ENCODE measurements around the gene GMCL2.

The GMCL2 gene

DNA sequence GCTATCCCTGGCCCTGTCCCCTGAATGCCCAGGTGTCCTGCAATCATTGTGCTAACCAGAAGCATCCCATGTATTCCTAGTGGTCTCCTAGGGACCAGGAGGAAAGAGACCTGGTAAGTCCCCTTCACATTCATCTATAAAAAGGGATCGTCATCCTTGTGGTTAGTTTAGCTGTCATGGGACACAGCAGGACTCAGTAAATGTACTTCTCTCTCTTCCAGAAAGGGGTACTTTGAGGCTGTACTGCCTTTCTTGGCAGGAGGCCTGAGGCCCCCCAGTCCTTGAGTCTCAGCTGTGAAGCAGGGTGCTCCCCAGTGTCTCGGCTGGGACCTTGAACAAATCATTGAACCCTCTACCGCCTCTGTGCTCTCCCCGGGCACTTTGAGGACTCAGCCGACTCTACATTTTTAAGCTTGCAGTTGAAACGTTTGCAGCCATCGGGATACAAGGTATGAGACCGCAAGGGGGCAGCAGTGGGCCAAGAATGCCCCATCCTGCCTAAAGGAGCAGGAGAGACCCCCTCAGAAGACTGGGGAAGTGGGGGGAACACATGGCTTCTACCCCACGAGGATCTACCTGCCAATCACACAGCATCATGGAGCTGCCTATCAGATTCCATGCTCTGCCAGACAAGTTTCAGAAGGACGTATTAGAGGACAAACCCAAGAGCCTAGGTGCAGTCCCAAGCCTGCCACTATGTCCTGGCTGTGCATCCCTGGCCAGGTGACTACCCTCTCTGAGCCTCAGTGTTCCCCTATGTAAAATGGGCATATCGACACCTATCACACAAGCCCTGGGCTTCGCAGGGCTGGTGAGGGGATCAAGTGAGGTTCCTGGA lies 47.8 kb upstream of the GMCL2 start:
- H3K9me3 ChIP-seq (ENCODE audit: insufficient read depth, low read depth, low read length), result no peaks in the 10 kb centered on the region
- no peak overlapping the region for H3K18ac ChIP-seq (ENCODE audit: low read length)
- H4K12ac ChIP-seq (ENCODE audit: low read depth, low read length), result no peak overlapping the region
- H3K23ac ChIP-seq (ENCODE audit: low read length), result no peak overlapping the region
- no peak overlapping the region for H3K14ac ChIP-seq (ENCODE audit: low read length)
- no peak overlapping the region for H2AK5ac ChIP-seq (ENCODE audit: low read length)
- H3K4me1 ChIP-seq (ENCODE audit: control insufficient read depth in 1 of 2, insufficient read depth in 2 of 2, low read length in 2 of 2), result peaks cover 11 to 13% of the 10 kb centered on the region in 2 experiments
- H3K4me2 ChIP-seq (ENCODE audit: low read length), result no peak overlapping the region
- no peak overlapping the region for H3K4me3 ChIP-seq (ENCODE audit: low read depth, low read length)
- no peak overlapping the region for H3K9ac ChIP-seq (ENCODE audit: low read length)
- no peak overlapping the region for H4K91ac ChIP-seq (ENCODE audit: low read depth, low read length)
- peak; percentile 24 to 72 for DNase-seq
- peaks cover 6 to 9% of the 10 kb centered on the region in 2 experiments for H3K36me3 ChIP-seq (ENCODE audit: control insufficient read depth in 1 of 2, insufficient read depth in 2 of 2, low read length in 2 of 2)
- H2BK5ac ChIP-seq (ENCODE audit: low read depth, low read length, poor library complexity), result no peak overlapping the region
- H2BK120ac ChIP-seq (ENCODE audit: insufficient read depth, low read length, poor library complexity), result no peak overlapping the region
- no peak overlapping the region for H2BK12ac ChIP-seq (ENCODE audit: low read length)
- peaks cover 9% of the 10 kb centered on the region for H3K79me2 ChIP-seq (ENCODE audit: control insufficient read depth, insufficient read depth, low read length, poor library complexity)
- peaks cover 9% of the 10 kb centered on the region for H3K79me1 ChIP-seq (ENCODE audit: low read length)
- WGBS (ENCODE audit: extremely low coverage, insufficient coverage, insufficient read length), result no CpG with 5 or more reads among the region's 12 CpGs
- no peaks in the 10 kb centered on the region for H3K27me3 ChIP-seq (ENCODE audit: insufficient read depth, low read length)
- H3K4ac ChIP-seq (ENCODE audit: low read depth, low read length), result no peak overlapping the region
- no peak overlapping the region for H3K27ac ChIP-seq (ENCODE audit: low read depth, low read length)
- H2AFZ ChIP-seq (ENCODE audit: insufficient read depth, low read length, poor library complexity), result no peak overlapping the region
- H4K8ac ChIP-seq (ENCODE audit: low read depth, low read length), result no peak overlapping the region

GRCh38 chr5:178234121-178234749 lies 47.1 kb upstream of the GMCL2 start:
- DNase-seq, result no peak
- Histone ChIP-seq H3K79me2 (ENCODE audit: control insufficient read depth, insufficient read depth, low read length, poor library complexity) (peaks cover 9% of the 10 kb centered on the region), H2AK5ac (ENCODE audit: low read length) (no peak overlapping the region), H2BK12ac (ENCODE audit: low read length) (no peak overlapping the region), H3K9ac (ENCODE audit: low read length) (no peak overlapping the region), H2BK5ac (ENCODE audit: low read depth, low read length, poor library complexity) (no peak overlapping the region), H4K8ac (ENCODE audit: low read depth, low read length) (no peak overlapping the region), H3K4me3 (ENCODE audit: low read depth, low read length) (no peak overlapping the region), H2BK120ac (ENCODE audit: insufficient read depth, low read length, poor library complexity) (no peak overlapping the region), H3K36me3 (ENCODE audit: control insufficient read depth in 1 of 2, insufficient read depth in 2 of 2, low read length in 2 of 2) (peaks cover 11 to 16% of the 10 kb centered on the region in 2 experiments), H3K23ac (ENCODE audit: low read length) (no peak overlapping the region), H3K9me3 (ENCODE audit: insufficient read depth, low read depth, low read length) (no peaks in the 10 kb centered on the region), H3K4me1 (ENCODE audit: control insufficient read depth in 1 of 2, insufficient read depth in 2 of 2, low read length in 2 of 2) (peaks cover 11 to 13% of the 10 kb centered on the region in 2 experiments), H4K91ac (ENCODE audit: low read depth, low read length) (no peak overlapping the region), H2AFZ (ENCODE audit: insufficient read depth, low read length, poor library complexity) (no peak overlapping the region), H3K27ac (ENCODE audit: low read depth, low read length) (no peak overlapping the region), H3K18ac (ENCODE audit: low read length) (no peak overlapping the region), H3K14ac (ENCODE audit: low read length) (no peak overlapping the region), H3K27me3 (ENCODE audit: insufficient read depth, low read length) (no peaks in the 10 kb centered on the region), H3K79me1 (ENCODE audit: low read length) (peaks cover 9% of the 10 kb centered on the region), H3K4ac (ENCODE audit: low read depth, low read length) (no peak overlapping the region), H4K12ac (ENCODE audit: low read depth, low read length) (no peak overlapping the region), H3K4me2 (ENCODE audit: low read length) (no peak overlapping the region)
- WGBS (ENCODE audit: extremely low coverage, insufficient coverage, insufficient read length), result no CpG with 5 or more reads among the region's 7 CpGs

- Histone ChIP-seq H2BK5ac (ENCODE audit: low read depth, low read length, poor library complexity) (peak overlapping the region; percentile 12), H3K79me2 (ENCODE audit: control insufficient read depth, insufficient read depth, low read length, poor library complexity) (peaks cover 9% of the 10 kb centered on the region), H3K18ac (ENCODE audit: low read length) (peak overlapping the region; percentile 16), H3K27ac (ENCODE audit: low read depth, low read length) (no peak overlapping the region), H2AK5ac (ENCODE audit: low read length) (peak overlapping the region; percentile 34), H3K4me1 (ENCODE audit: control insufficient read depth in 1 of 2, insufficient read depth in 2 of 2, low read length in 2 of 2) (peaks cover 11 to 13% of the 10 kb centered on the region in 2 experiments), H3K14ac (ENCODE audit: low read length) (peak overlapping the region; percentile 96), H3K27me3 (ENCODE audit: insufficient read depth, low read length) (no peaks in the 10 kb centered on the region), H3K79me1 (ENCODE audit: low read length) (peaks cover 9% of the 10 kb centered on the region), H3K4me2 (ENCODE audit: low read length) (peak overlapping the region; percentile 76), H2BK12ac (ENCODE audit: low read length) (peak overlapping the region; percentile 55), H3K23ac (ENCODE audit: low read length) (no peak overlapping the region), H3K9ac (ENCODE audit: low read length) (no peak overlapping the region), H4K8ac (ENCODE audit: low read depth, low read length) (peak overlapping the region; percentile 97), H4K12ac (ENCODE audit: low read depth, low read length) (peak overlapping the region; percentile 94), H3K4me3 (ENCODE audit: low read depth, low read length) (peak overlapping the region; percentile 86), H2AFZ (ENCODE audit: insufficient read depth, low read length, poor library complexity) (peak overlapping the region; percentile 97), H3K9me3 (ENCODE audit: insufficient read depth, low read depth, low read length) (no peaks in the 10 kb centered on the region), H3K36me3 (ENCODE audit: control insufficient read depth in 1 of 2, insufficient read depth in 2 of 2, low read length in 2 of 2) (peaks cover 18 to 27% of the 10 kb centered on the region in 2 experiments), H3K4ac (ENCODE audit: low read depth, low read length) (peak overlapping the region; percentile 34), H4K91ac (ENCODE audit: low read depth, low read length) (peak overlapping the region; percentile 95), H2BK120ac (ENCODE audit: insufficient read depth, low read length, poor library complexity) (peak overlapping the region; percentile 32)
- no CpG with 5 or more reads among the region's 11 CpGs for WGBS (ENCODE audit: extremely low coverage, insufficient coverage, insufficient read length)
- no peak for DNase-seq
Observed at GRCh38 chr5:178232920-178233429, 45.8 kb upstream of the GMCL2 start.

- Histone ChIP-seq H4K8ac (ENCODE audit: low read depth, low read length) (peak within 1 kb of the TSS; percentile 97), H3K79me1 (ENCODE audit: low read length) (peaks cover 9% of the 10 kb centered on the region), H3K27me3 (ENCODE audit: insufficient read depth, low read length) (no peaks in the 10 kb centered on the region), H3K4me3 (ENCODE audit: low read depth, low read length) (peak within 1 kb of the TSS; percentile 86), H3K27ac (ENCODE audit: low read depth, low read length) (peak within 1 kb of the TSS; percentile 70), H3K4me2 (ENCODE audit: low read length) (peak within 1 kb of the TSS; percentile 81), H3K9ac (ENCODE audit: low read length) (peak within 1 kb of the TSS; percentile 92), H3K18ac (ENCODE audit: low read length) (peak within 1 kb of the TSS; percentile 77), H2BK120ac (ENCODE audit: insufficient read depth, low read length, poor library complexity) (peak within 1 kb of the TSS; percentile 91), H3K79me2 (ENCODE audit: control insufficient read depth, insufficient read depth, low read length, poor library complexity) (peaks cover 9% of the 10 kb centered on the region), H3K14ac (ENCODE audit: low read length) (peak within 1 kb of the TSS; percentile 96), H3K4me1 (ENCODE audit: control insufficient read depth in 1 of 2, insufficient read depth in 2 of 2, low read length in 2 of 2) (peaks cover 11 to 13% of the 10 kb centered on the region in 2 experiments), H3K36me3 (ENCODE audit: control insufficient read depth in 1 of 2, insufficient read depth in 2 of 2, low read length in 2 of 2) (peaks cover 22 to 33% of the 10 kb centered on the region in 2 experiments), H3K23ac (ENCODE audit: low read length) (no peak within 1 kb of the TSS), H4K12ac (ENCODE audit: low read depth, low read length) (peak within 1 kb of the TSS; percentile 94), H3K4ac (ENCODE audit: low read depth, low read length) (peak within 1 kb of the TSS; percentile 68), H3K9me3 (ENCODE audit: insufficient read depth, low read depth, low read length) (peaks cover 1% of the 10 kb centered on the region), H2AK5ac (ENCODE audit: low read length) (peak within 1 kb of the TSS; percentile 72), H2BK12ac (ENCODE audit: low read length) (peak within 1 kb of the TSS; percentile 55), H2BK5ac (ENCODE audit: low read depth, low read length, poor library complexity) (peak within 1 kb of the TSS; percentile 75), H4K91ac (ENCODE audit: low read depth, low read length) (peak within 1 kb of the TSS; percentile 95), H2AFZ (ENCODE audit: insufficient read depth, low read length, poor library complexity) (peak within 1 kb of the TSS; percentile 97)
- peak; percentile 59 to 63 for DNase-seq
- no CpG with 5 or more reads among the region's 102 CpGs for WGBS (ENCODE audit: extremely low coverage, insufficient coverage, insufficient read length)
Observed at GRCh38 chr5:178232124-178232919, 45.2 kb upstream of the GMCL2 start, which contains the start of gene PHYKPL. Gene PHYKPL (minus strand): TSS chr5:178232802. CDS start chr5:178232550, 252 bp downstream.
